Loucy (cell line): ENCODE measurements around the gene MUCL1.

Source experiments
- H2AFZ ChIP-seq: fragments of 200-600 bp; sonication (generic); 2 replicates; pipeline ENCODE4 v1.6.0; 2016; ENCODE audit warnings: antibody characterized with exemption, mild to moderate bottlenecking, low read length, moderate library complexity
- H3F3A ChIP-seq: fragments of 200-600 bp; 2 replicates; pipeline ENCODE4 v1.6.0; 2016; ENCODE audit warnings: antibody characterized with exemption, low read depth, mild to moderate bottlenecking
- H3K27me3 ChIP-seq: fragments of 200-600 bp; sonication (generic); 2 replicates; pipeline ENCODE4 v1.6.1; 2014; ENCODE audit warnings: low read length, mild to moderate bottlenecking; ENCODE audit not compliant: insufficient read depth, poor library complexity, severe bottlenecking
- H3K36me3 ChIP-seq: fragments of 200-600 bp; sonication (generic); 2 replicates; pipeline ENCODE4 v1.6.1; 2016; ENCODE audit warnings: low read length; ENCODE audit not compliant: insufficient read depth
- H3K4me1 ChIP-seq: fragments of 200-600 bp; sonication (generic); 2 replicates; pipeline ENCODE4 v1.5.1; 2014; ENCODE audit warnings: low read length, mild to moderate bottlenecking; ENCODE audit not compliant: insufficient read depth, poor library complexity, severe bottlenecking
- H3K4me2 ChIP-seq: fragments of 200-600 bp; sonication (generic); 2 replicates; pipeline ENCODE4 v1.6.0; 2014; ENCODE audit warnings: antibody characterized with exemption, low read length, low read depth, mild to moderate bottlenecking; ENCODE audit not compliant: poor library complexity, severe bottlenecking
- H3K4me3 ChIP-seq: fragments of 200-600 bp; sonication (generic); 2 replicates; pipeline ENCODE4 v1.5.1; 2014; ENCODE audit warnings: low read length, mild to moderate bottlenecking, mixed read lengths; ENCODE audit not compliant: poor library complexity, severe bottlenecking
- H3K79me2 ChIP-seq: fragments of 200-600 bp; sonication (generic); 2 replicates; pipeline ENCODE4 v1.6.1; 2014; ENCODE audit warnings: low read length; ENCODE audit not compliant: insufficient read depth
- H3K9ac ChIP-seq: fragments of 200-600 bp; sonication (generic); 2 replicates; pipeline ENCODE4 v1.6.0; 2014; ENCODE audit warnings: mild to moderate bottlenecking, low read depth, low read length, moderate library complexity; ENCODE audit not compliant: poor library complexity, severe bottlenecking
- H3K9me2 ChIP-seq: fragments of 200-600 bp; sonication (generic); replicated peaks from 2 replicates; pipeline ENCODE4 v1.6.1; 2016; ENCODE audit warnings: low read depth, low read length, mixed read lengths
- H3K9me3 ChIP-seq: fragments of 200-600 bp; sonication (generic); 2 replicates; pipeline ENCODE4 v1.6.1; 2014; ENCODE audit warnings: mild to moderate bottlenecking, antibody characterized with exemption, low read length, low read depth; ENCODE audit not compliant: insufficient read depth
- H4K20me1 ChIP-seq: fragments of 200-600 bp; sonication (generic); 2 replicates; pipeline ENCODE4 v1.6.0; 2014; ENCODE audit warnings: antibody characterized with exemption, low read length, mild to moderate bottlenecking; ENCODE audit not compliant: insufficient read depth, poor library complexity, severe bottlenecking
- EZH2phosphoT487 ChIP-seq: fragments of 200-600 bp; IDR thresholded peaks from 2 replicates; pipeline ENCODE4 v1.6.1; 2018; ENCODE audit warnings: antibody characterized with exemption, mild to moderate bottlenecking, moderate library complexity, borderline replicate concordance
- TF ChIP-seq, protein P1 (sequence below): fragments of 200-600 bp; sonication (generic); conservative IDR thresholded peaks from 2 replicates; pipeline ENCODE4 v1.5.1; 2014; ENCODE audit warnings: mild to moderate bottlenecking, antibody characterized with exemption, low read length

The MUCL1 gene

DNA sequence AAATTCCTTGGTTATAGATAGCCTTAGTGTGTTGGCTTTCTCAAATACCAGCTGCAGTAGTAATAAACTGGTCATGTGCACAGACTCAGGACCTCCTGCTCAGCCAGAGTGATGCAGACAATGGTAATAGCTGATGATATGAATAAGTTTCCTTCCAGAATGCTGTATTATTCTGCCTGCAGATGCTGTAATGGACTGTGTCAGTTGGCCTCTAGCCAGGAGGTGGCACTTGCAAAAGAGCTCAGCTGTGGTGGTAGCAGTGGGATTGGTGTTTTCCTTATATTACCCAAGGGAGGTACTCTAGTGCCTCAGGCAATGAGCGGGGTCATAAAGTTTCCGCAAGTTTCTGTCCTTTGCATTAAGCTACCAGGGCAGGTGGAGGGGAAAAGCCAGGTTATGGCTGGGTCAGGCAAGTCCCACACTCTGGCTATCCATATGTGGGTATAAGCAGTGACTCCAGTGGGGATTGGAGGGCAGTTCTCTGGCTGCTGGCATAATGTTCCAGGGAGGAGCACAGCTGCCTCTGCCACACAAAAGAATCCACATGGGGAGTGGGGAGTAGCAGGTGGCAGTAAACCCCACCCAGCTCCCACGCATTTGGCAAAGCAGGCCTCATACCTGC lies 14.0 kb upstream of the MUCL1 start:
- Histone ChIP-seq H2AFZ (no peak overlapping the region), H3K4me2 (peak overlapping the region; percentile 64), H3K9me2 (no peaks in the 10 kb centered on the region), H3K36me3 (no peaks in the 10 kb centered on the region), H3F3A (no peaks in the 10 kb centered on the region), H3K9me3 (no peaks in the 10 kb centered on the region; the same call in 1 of the 2 replicates), H3K4me3 (peak overlapping the region; percentile 18), H3K79me2 (no peaks in the 10 kb centered on the region), H3K4me1 (peaks cover 26% of the 10 kb centered on the region), H3K9ac (no peak overlapping the region), H3K27me3 (no peaks in the 10 kb centered on the region), H4K20me1 (no peaks in the 10 kb centered on the region)
- TF ChIP-seq, protein P1, sequence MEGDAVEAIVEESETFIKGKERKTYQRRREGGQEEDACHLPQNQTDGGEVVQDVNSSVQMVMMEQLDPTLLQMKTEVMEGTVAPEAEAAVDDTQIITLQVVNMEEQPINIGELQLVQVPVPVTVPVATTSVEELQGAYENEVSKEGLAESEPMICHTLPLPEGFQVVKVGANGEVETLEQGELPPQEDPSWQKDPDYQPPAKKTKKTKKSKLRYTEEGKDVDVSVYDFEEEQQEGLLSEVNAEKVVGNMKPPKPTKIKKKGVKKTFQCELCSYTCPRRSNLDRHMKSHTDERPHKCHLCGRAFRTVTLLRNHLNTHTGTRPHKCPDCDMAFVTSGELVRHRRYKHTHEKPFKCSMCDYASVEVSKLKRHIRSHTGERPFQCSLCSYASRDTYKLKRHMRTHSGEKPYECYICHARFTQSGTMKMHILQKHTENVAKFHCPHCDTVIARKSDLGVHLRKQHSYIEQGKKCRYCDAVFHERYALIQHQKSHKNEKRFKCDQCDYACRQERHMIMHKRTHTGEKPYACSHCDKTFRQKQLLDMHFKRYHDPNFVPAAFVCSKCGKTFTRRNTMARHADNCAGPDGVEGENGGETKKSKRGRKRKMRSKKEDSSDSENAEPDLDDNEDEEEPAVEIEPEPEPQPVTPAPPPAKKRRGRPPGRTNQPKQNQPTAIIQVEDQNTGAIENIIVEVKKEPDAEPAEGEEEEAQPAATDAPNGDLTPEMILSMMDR = no peak
- no peak for TF ChIP-seq EZH2phosphoT487

- Histone ChIP-seq H3K36me3 (no peaks in the 10 kb centered on the region), H3K27me3 (no peaks in the 10 kb centered on the region), H3K9me2 (no peaks in the 10 kb centered on the region), H2AFZ (no peak overlapping the region), H3K9me3 (no peaks in the 10 kb centered on the region), H3K4me1 (no peaks in the 10 kb centered on the region), H3K4me3 (no peak overlapping the region), H3F3A (no peaks in the 10 kb centered on the region), H4K20me1 (no peaks in the 10 kb centered on the region), H3K9ac (no peak overlapping the region), H3K4me2 (no peak overlapping the region), H3K79me2 (no peaks in the 10 kb centered on the region)
- no peak for TF ChIP-seq EZH2phosphoT487
- TF ChIP-seq, protein P1 = no peak
Measured at GRCh38 chr12:54857406-54857805, 3.1 kb downstream of the MUCL1 start.

- Histone ChIP-seq H3K36me3 (no peaks in the 10 kb centered on the region), H3K9ac (no peak overlapping the region), H3K27me3 (no peaks in the 10 kb centered on the region), H3F3A (no peaks in the 10 kb centered on the region), H2AFZ (no peak overlapping the region), H3K4me3 (no peak overlapping the region), H3K79me2 (no peaks in the 10 kb centered on the region), H4K20me1 (no peaks in the 10 kb centered on the region), H3K9me3 (no peaks in the 10 kb centered on the region), H3K9me2 (no peaks in the 10 kb centered on the region), H3K4me2 (no peak overlapping the region), H3K4me1 (no peaks in the 10 kb centered on the region)
- TF ChIP-seq EZH2phosphoT487 = no peak
- TF ChIP-seq, protein P1 = no peak
Measured at GRCh38 chr12:54858562-54858961, 4.2 kb downstream of the MUCL1 start.
